ENCODE data around the gene ZBTB7C.

The ZBTB7C gene

Small RNA genes lying within 50 kb of the gene (small RNA-seq; reads per million reads assigned to genes)
- gene RNU6-708P: 0.42 reads per million
